Omental fat pad (tissue), 4 donors: Measurements from ENCODE around the gene AREG. TPM values are rescaled to one million over a fixed set of nuclear protein-coding genes. Genes with fewer than 3 reads are reported as not detected.

ENCODE experiments used
- ATAC-seq: fragments of 150-250 bp; one replicate; pipeline ENCODE4 v1.9.1; 2016; ENCODE audit warnings: mild to moderate bottlenecking, moderate library complexity; ENCODE audit not compliant: low FRiP score
- DNase-seq: peaks from one replicate; pipeline ENCODE4 v3.0.0-alpha.2; 2019; ENCODE audit warnings: low spot score
- CTCF ChIP-seq, 3 donors: fragments of 450-650 bp; IDR thresholded peaks; one replicate each; pipeline ENCODE4 v1.5.1; 2016 to 2017; ENCODE audit warnings: antibody characterized with exemption in 3 of 3, mild to moderate bottlenecking in 3 of 3, moderate library complexity in 2 of 3
- total RNA-seq, 4 donors: library from RNA; depleted of rRNA; stranded (reverse); fragments of >200 nt; gene quantifications; one replicate each; pipeline ENCODE4 v1.1.0, GENCODE V29; 2016

The AREG gene
- total RNA-seq, 4 donors from 2014 or later, result 31.2 to 202 (median 43.7) TPM

- no peak for DNase-seq
- no peak for TF ChIP-seq CTCF (IDR thresholded peaks at IDR 0.05)
- ATAC-seq, result no peak
Observed at GRCh38 chr4:74503580-74503979, 58.6 kb downstream of the AREG start.

- DNase-seq (no peak), ATAC-seq (no peak)
- TF ChIP-seq CTCF (IDR thresholded peaks at IDR 0.05), result no peak
Observed at GRCh38 chr4:74504212-74504611, 59.3 kb downstream of the AREG start.

Other genes with a start within 250 kb of the AREG start
- 1 to 10 TPM in 2 of 4 donors, not detected in 2; 2.5 to 8.4 TPM for gene EPGN, start 136.7 kb upstream of the AREG start, total RNA-seq
- 10 to 100 TPM in 1 of 4 donors, 1 to 10 TPM in 3; 1.7 to 16.3 (median 7.9) TPM for gene EREG, start 80.0 kb upstream of the AREG start, total RNA-seq